ENCODE data around the gene DLG2.
A peak's percentile ranks its signal among the peaks of the same experiment; 100 is the strongest.

The DLG2 gene

GRCh38 chr11:84292955-84293354 lies 1334.2 kb downstream of the DLG2 start:
- no peaks in the 10 kb centered on the region for H3K36me3 ChIP-seq (ENCODE audit: control insufficient read depth in 1 of 2, insufficient read depth in 2 of 2, low read depth in 1 of 2, low read length in 2 of 2)
- 97% methylated on average over 2 of the region's 2 CpGs for WGBS
- no peak for DNase-seq
- H2BK15ac ChIP-seq (ENCODE audit: low read depth, poor library complexity, severe bottlenecking): no peak overlapping the region
- no peak overlapping the region for H2AK5ac ChIP-seq (ENCODE audit: low read length, severe bottlenecking)
- no peaks in the 10 kb centered on the region for H3K79me1 ChIP-seq (replicated peaks; ENCODE audit: low read length, poor library complexity, severe bottlenecking)
- H3K4ac ChIP-seq (ENCODE audit: low read depth in 1 of 2, low read length in 2 of 2): no peak overlapping the region
- no peak overlapping the region for H3K4me2 ChIP-seq (ENCODE audit: low read length, poor library complexity, severe bottlenecking)
- no peaks in the 10 kb centered on the region for H3K27me3 ChIP-seq (ENCODE audit: control insufficient read depth in 1 of 2, insufficient read depth in 1 of 2, low read length in 2 of 2)
- H3K4me1 ChIP-seq (ENCODE audit: control insufficient read depth, insufficient read depth, low read depth, low read length): no peaks in the 10 kb centered on the region
- no peak overlapping the region for H4K8ac ChIP-seq (ENCODE audit: low read length)
- H3K4me3 ChIP-seq (ENCODE audit: insufficient read depth in 1 of 2, low read depth in 1 of 2, low read length in 2 of 2): no peak overlapping the region
- H3K27ac ChIP-seq (ENCODE audit: low read length, poor library complexity, severe bottlenecking): no peak overlapping the region
- no peak overlapping the region for H2BK120ac ChIP-seq (ENCODE audit: low read depth, low read length)
- H2BK12ac ChIP-seq (ENCODE audit: low read length in 2 of 2): no peak overlapping the region
- no peak overlapping the region for H3K23ac ChIP-seq (ENCODE audit: low read length in 2 of 2)
- H3K18ac ChIP-seq (ENCODE audit: low read depth in 1 of 2, low read length in 2 of 2): no peak overlapping the region
- H4K91ac ChIP-seq (ENCODE audit: low read length): no peak overlapping the region
- no peaks in the 10 kb centered on the region for H3K9me3 ChIP-seq (ENCODE audit: control insufficient read depth, low read length)
- no peak overlapping the region for H2AFZ ChIP-seq (ENCODE audit: low read depth, low read length)
- no peak overlapping the region for H3K14ac ChIP-seq (ENCODE audit: low read length in 2 of 2)
- no peak overlapping the region for H2BK5ac ChIP-seq (ENCODE audit: low read depth, low read length, poor library complexity, severe bottlenecking)
- no peak overlapping the region for H3K9ac ChIP-seq (ENCODE audit: low read length)

DNA sequence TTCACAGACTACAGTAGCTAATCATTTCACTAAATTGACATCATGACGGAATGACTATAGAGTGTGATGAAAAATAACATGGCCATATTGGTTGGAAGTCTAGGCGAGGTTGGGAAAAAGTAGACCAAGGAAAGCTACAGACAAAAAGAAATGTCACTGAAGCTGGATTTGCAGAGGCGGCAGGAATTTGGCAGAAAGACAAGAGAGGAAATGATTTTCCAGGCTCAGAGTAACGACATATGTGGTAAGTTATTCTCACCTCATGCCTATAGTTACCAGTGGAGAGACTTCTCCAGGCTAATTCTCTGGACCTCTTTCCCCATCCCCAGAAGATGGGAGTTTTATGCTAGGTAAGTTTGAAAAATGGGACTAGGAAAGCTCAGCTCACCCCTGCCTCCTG lies 1335.1 kb downstream of the DLG2 start:
- Histone ChIP-seq H2BK15ac (ENCODE audit: low read depth, poor library complexity, severe bottlenecking) (no peak overlapping the region), H3K27ac (ENCODE audit: low read length, poor library complexity, severe bottlenecking) (no peak overlapping the region), H3K79me1 (replicated peaks; ENCODE audit: low read length, poor library complexity, severe bottlenecking) (no peaks in the 10 kb centered on the region), H3K27me3 (ENCODE audit: control insufficient read depth in 1 of 2, insufficient read depth in 1 of 2, low read length in 2 of 2) (no peaks in the 10 kb centered on the region), H3K4ac (ENCODE audit: low read depth in 1 of 2, low read length in 2 of 2) (no peak overlapping the region), H3K9ac (ENCODE audit: low read length) (no peak overlapping the region), H2AK5ac (ENCODE audit: low read length, severe bottlenecking) (no peak overlapping the region), H3K9me3 (ENCODE audit: control insufficient read depth, low read length) (no peaks in the 10 kb centered on the region), H3K4me1 (ENCODE audit: control insufficient read depth, insufficient read depth, low read depth, low read length) (no peaks in the 10 kb centered on the region), H3K36me3 (ENCODE audit: control insufficient read depth in 1 of 2, insufficient read depth in 2 of 2, low read depth in 1 of 2, low read length in 2 of 2) (no peaks in the 10 kb centered on the region), H2BK120ac (ENCODE audit: low read depth, low read length) (no peak overlapping the region), H3K4me2 (ENCODE audit: low read length, poor library complexity, severe bottlenecking) (no peak overlapping the region), H4K8ac (ENCODE audit: low read length) (no peak overlapping the region), H2BK5ac (ENCODE audit: low read depth, low read length, poor library complexity, severe bottlenecking) (no peak overlapping the region), H3K23ac (ENCODE audit: low read length in 2 of 2) (no peak overlapping the region), H4K91ac (ENCODE audit: low read length) (no peak overlapping the region), H2BK12ac (ENCODE audit: low read length in 2 of 2) (no peak overlapping the region), H2AFZ (ENCODE audit: low read depth, low read length) (no peak overlapping the region), H3K14ac (ENCODE audit: low read length in 2 of 2) (no peak overlapping the region), H3K4me3 (ENCODE audit: insufficient read depth in 1 of 2, low read depth in 1 of 2, low read length in 2 of 2) (no peak overlapping the region), H3K18ac (ENCODE audit: low read depth in 1 of 2, low read length in 2 of 2) (no peak overlapping the region)
- WGBS: 92% methylated on average over 3 of the region's 4 CpGs
- no peak for DNase-seq

DNA sequence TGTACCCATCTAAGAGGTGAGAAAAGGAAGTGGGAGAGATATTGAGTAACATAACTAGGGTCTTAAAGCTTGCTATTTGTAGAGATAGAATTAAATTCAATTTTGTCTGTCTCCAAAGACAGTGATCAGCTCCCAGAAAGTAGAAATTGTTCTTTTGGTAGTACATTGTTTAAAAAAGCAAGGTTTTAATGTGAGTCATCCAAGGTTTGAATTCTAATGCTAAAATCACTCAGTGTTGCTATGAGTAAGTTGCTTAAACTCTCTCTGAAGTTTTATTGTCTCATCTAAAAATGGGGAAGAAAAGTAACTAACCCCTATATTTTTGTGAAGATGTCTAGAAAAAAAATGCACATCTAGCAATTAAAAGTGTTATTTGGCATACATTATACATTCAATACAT lies 1336.5 kb downstream of the DLG2 start:
- H2BK12ac ChIP-seq (ENCODE audit: low read length in 2 of 2): no peak overlapping the region
- no peak overlapping the region for H3K27ac ChIP-seq (ENCODE audit: low read length, poor library complexity, severe bottlenecking)
- H3K14ac ChIP-seq (ENCODE audit: low read length in 2 of 2): no peak overlapping the region
- H2BK15ac ChIP-seq (ENCODE audit: low read depth, poor library complexity, severe bottlenecking): no peak overlapping the region
- H2BK5ac ChIP-seq (ENCODE audit: low read depth, low read length, poor library complexity, severe bottlenecking): no peak overlapping the region
- no peak overlapping the region for H2AFZ ChIP-seq (ENCODE audit: low read depth, low read length)
- H3K27me3 ChIP-seq (ENCODE audit: control insufficient read depth in 1 of 2, insufficient read depth in 1 of 2, low read length in 2 of 2): no peaks in the 10 kb centered on the region
- H3K23ac ChIP-seq (ENCODE audit: low read length in 2 of 2): no peak overlapping the region
- no peaks in the 10 kb centered on the region for H3K4me1 ChIP-seq (ENCODE audit: control insufficient read depth, insufficient read depth, low read depth, low read length)
- H3K36me3 ChIP-seq (ENCODE audit: control insufficient read depth in 1 of 2, insufficient read depth in 2 of 2, low read depth in 1 of 2, low read length in 2 of 2): no peaks in the 10 kb centered on the region
- DNase-seq: peak; percentile 4
- H3K4ac ChIP-seq (ENCODE audit: low read depth in 1 of 2, low read length in 2 of 2): no peak overlapping the region
- H3K18ac ChIP-seq (ENCODE audit: low read depth in 1 of 2, low read length in 2 of 2): no peak overlapping the region
- H2BK120ac ChIP-seq (ENCODE audit: low read depth, low read length): no peak overlapping the region
- H3K9me3 ChIP-seq (ENCODE audit: control insufficient read depth, low read length): no peaks in the 10 kb centered on the region
- no peaks in the 10 kb centered on the region for H3K79me1 ChIP-seq (replicated peaks; ENCODE audit: low read length, poor library complexity, severe bottlenecking)
- H3K4me3 ChIP-seq (ENCODE audit: insufficient read depth in 1 of 2, low read depth in 1 of 2, low read length in 2 of 2): no peak overlapping the region
- H2AK5ac ChIP-seq (ENCODE audit: low read length, severe bottlenecking): no peak overlapping the region
- no peak overlapping the region for H4K8ac ChIP-seq (ENCODE audit: low read length)
- no peak overlapping the region for H3K4me2 ChIP-seq (ENCODE audit: low read length, poor library complexity, severe bottlenecking)
- H4K91ac ChIP-seq (ENCODE audit: low read length): no peak overlapping the region
- H3K9ac ChIP-seq (ENCODE audit: low read length): no peak overlapping the region

DNA sequence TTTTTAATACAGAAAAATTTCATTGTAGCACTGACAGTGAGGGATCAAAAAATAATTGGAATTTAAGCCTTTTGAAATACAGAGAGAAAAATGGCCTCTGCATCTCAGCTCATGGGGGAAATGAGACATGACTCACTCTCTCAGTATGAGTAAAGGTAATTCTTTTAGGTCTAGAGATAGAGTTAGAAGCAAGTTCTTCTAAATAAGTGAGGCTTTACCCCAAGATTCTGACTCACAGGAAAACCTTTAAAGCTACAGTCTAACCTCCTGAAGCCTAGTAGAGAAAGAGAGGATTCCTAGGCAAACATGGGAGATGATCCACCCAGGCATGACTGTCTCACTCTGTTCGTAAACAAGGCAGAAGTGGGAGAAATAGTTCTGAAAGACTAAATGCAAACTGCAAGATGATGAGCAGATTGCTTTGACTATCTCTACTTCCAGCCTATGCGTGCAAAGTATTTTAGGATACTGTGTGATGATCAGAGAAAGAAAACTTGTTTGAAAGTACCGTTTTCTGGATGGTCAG lies 1337.7 kb downstream of the DLG2 start:
- H2BK15ac ChIP-seq (ENCODE audit: low read depth, poor library complexity, severe bottlenecking): no peak overlapping the region
- H2AFZ ChIP-seq (ENCODE audit: low read depth, low read length): no peak overlapping the region
- no peak overlapping the region for H2AK5ac ChIP-seq (ENCODE audit: low read length, severe bottlenecking)
- no peaks in the 10 kb centered on the region for H3K79me1 ChIP-seq (replicated peaks; ENCODE audit: low read length, poor library complexity, severe bottlenecking)
- DNase-seq: peak; percentile 41
- no peak overlapping the region for H3K23ac ChIP-seq (ENCODE audit: low read length in 2 of 2)
- no peak overlapping the region for H3K14ac ChIP-seq (ENCODE audit: low read length in 2 of 2)
- no peak overlapping the region for H2BK120ac ChIP-seq (ENCODE audit: low read depth, low read length)
- H2BK5ac ChIP-seq (ENCODE audit: low read depth, low read length, poor library complexity, severe bottlenecking): no peak overlapping the region
- H4K91ac ChIP-seq (ENCODE audit: low read length): no peak overlapping the region
- WGBS: 49% methylated on average over 2 of the region's 3 CpGs
- H3K9me3 ChIP-seq (ENCODE audit: control insufficient read depth, low read length): no peaks in the 10 kb centered on the region
- no peaks in the 10 kb centered on the region for H3K27me3 ChIP-seq (ENCODE audit: control insufficient read depth in 1 of 2, insufficient read depth in 1 of 2, low read length in 2 of 2)
- no peak overlapping the region for H3K4ac ChIP-seq (ENCODE audit: low read depth in 1 of 2, low read length in 2 of 2)
- no peak overlapping the region for H3K4me2 ChIP-seq (ENCODE audit: low read length, poor library complexity, severe bottlenecking)
- H3K4me1 ChIP-seq (ENCODE audit: control insufficient read depth, insufficient read depth, low read depth, low read length): no peaks in the 10 kb centered on the region
- no peak overlapping the region for H2BK12ac ChIP-seq (ENCODE audit: low read length in 2 of 2)
- no peak overlapping the region for H3K27ac ChIP-seq (ENCODE audit: low read length, poor library complexity, severe bottlenecking)
- H4K8ac ChIP-seq (ENCODE audit: low read length): no peak overlapping the region
- H3K36me3 ChIP-seq (ENCODE audit: control insufficient read depth in 1 of 2, insufficient read depth in 2 of 2, low read depth in 1 of 2, low read length in 2 of 2): no peaks in the 10 kb centered on the region
- H3K9ac ChIP-seq (ENCODE audit: low read length): peak overlapping the region; percentile 40
- H3K4me3 ChIP-seq (ENCODE audit: insufficient read depth in 1 of 2, low read depth in 1 of 2, low read length in 2 of 2): no peak overlapping the region
- H3K18ac ChIP-seq (ENCODE audit: low read depth in 1 of 2, low read length in 2 of 2): no peak overlapping the region

All from mesenchymal stem cell (in vitro differentiated cells and primary cell).